GM06990 (cell line): ENCODE data around the gene ZNF579.

Experiments used
- DNase-seq: peaks from one replicate; pipeline ENCODE4 v3.0.0-alpha.2; 2011; ENCODE audit not compliant: insufficient read length; ENCODE audit errors: extremely low read depth
- H3K27me3 ChIP-seq: replicated peaks from 2 replicates; pipeline ENCODE4 v1.6.0; 2011; ENCODE audit warnings: low read length; ENCODE audit not compliant: control insufficient read depth, insufficient read depth
- H3K36me3 ChIP-seq: 2 replicates; pipeline ENCODE4 v1.5.1; 2011; ENCODE audit warnings: low read length; ENCODE audit not compliant: control insufficient read depth, insufficient read depth
- H3K4me3 ChIP-seq: replicated peaks from 2 replicates; pipeline ENCODE4 v1.5.1; 2011; ENCODE audit warnings: low read depth, mild to moderate bottlenecking, control low read depth, low read length
- TF ChIP-seq, protein P1 (sequence below): IDR thresholded peaks from 2 replicates; pipeline ENCODE4 v1.5.1; 2011; ENCODE audit warnings: low read length, control low read depth, mild to moderate bottlenecking, inconsistent platforms; ENCODE audit not compliant: insufficient read depth, poor library complexity, severe bottlenecking

The ZNF579 gene

DNA sequence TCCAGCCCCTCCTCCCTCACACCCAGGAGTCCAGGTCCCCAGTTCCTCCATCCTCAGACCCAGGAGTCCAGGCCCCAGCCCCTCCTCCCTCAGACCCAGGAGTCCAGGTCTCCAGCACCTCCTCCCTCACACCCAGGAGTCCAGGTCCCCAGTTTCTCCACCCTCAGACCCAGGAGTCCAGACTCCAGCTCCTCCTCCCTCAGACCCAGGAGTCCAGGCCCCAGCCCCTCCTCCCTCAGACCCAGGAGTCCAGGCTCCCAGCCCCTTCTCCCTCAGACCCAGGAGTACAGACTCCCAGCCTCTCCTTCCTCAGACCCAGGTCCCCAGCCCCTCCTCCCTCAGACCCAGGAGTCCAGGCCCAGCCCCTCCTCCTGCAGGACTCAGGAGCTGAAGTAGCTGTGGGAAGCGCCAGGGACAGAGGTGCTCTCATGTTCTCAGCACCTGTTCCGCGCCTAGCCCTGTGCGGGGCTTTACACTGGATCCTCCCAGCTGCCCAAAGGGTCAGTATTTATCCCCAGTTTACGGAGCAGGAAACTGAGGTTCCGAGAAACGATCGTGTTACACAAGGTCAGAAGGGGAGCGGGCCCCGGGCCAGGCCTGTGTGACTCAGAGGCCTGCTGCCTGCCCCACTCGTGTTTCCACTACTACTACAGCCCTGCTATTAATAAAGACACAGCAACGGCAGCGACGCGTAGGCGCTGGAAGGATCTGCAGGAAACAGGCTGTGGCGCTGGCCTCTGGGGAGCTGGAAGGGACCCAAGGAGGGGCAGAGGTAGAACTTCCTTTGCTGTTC, 33.6 kb downstream of the ZNF579 start:
- peaks cover 2% of the 10 kb centered on the region; the same call in 1 of the 2 replicates for H3K27me3 ChIP-seq
- no peak overlapping the region for H3K4me3 ChIP-seq
- DNase-seq, result no peak
- TF ChIP-seq, protein P1, sequence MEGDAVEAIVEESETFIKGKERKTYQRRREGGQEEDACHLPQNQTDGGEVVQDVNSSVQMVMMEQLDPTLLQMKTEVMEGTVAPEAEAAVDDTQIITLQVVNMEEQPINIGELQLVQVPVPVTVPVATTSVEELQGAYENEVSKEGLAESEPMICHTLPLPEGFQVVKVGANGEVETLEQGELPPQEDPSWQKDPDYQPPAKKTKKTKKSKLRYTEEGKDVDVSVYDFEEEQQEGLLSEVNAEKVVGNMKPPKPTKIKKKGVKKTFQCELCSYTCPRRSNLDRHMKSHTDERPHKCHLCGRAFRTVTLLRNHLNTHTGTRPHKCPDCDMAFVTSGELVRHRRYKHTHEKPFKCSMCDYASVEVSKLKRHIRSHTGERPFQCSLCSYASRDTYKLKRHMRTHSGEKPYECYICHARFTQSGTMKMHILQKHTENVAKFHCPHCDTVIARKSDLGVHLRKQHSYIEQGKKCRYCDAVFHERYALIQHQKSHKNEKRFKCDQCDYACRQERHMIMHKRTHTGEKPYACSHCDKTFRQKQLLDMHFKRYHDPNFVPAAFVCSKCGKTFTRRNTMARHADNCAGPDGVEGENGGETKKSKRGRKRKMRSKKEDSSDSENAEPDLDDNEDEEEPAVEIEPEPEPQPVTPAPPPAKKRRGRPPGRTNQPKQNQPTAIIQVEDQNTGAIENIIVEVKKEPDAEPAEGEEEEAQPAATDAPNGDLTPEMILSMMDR, result no peak
- H3K36me3 ChIP-seq, result no peaks in the 10 kb centered on the region

DNA sequence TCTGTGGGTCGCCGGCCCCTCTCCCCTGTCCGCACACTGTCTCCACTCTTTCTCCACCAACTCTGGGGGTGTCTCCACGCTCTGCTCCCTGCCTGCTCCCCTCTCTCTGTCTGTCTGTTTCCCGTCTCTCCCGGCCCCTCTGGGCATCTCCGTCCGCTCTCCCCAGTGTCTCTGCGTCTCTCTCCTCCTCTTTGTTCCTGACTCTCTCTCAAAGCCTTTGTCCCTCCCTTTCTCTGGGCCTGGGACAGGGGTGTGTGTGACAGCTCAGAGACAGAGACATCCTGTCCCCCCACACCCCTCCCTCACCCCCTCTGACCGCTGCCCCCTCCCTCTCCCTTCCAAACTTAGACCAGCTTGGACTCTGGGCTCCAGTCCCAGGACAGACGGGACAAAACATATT, 34.6 kb downstream of the ZNF579 start:
- no peak for DNase-seq
- Histone ChIP-seq H3K27me3 (peaks cover 2% of the 10 kb centered on the region; the same call in 1 of the 2 replicates), H3K4me3 (no peak overlapping the region), H3K36me3 (no peaks in the 10 kb centered on the region)
- TF ChIP-seq, protein P1, result no peak

DNA sequence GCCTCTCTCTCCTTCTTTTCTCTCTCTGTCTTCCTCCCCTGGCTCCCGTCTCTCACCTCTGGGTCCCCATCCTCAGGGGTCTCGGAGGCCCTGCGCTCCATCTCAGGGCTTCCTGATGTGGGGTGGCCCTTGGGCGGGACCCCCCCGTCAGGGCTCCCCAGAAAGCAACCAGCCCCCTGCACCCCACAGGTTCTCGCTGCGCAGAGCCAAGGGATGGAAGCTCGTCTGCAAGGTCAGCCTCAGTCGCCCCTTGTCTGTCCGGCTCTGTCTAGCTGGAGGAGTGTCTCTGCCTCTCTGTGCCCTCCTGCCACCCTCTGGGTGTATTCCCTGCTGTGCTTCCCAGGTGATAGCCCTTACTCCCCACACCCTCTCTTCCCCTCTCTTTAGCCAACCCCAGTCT, 35.2 kb downstream of the ZNF579 start, which contains the start of gene SBK3:
SBK3 (minus strand) TSS at position 101 of the 400 bp plus-strand sequence; CDS start at position 101, 0 bp downstream.
- Histone ChIP-seq H3K36me3 (no peaks in the 10 kb centered on the region), H3K27me3 (peaks cover 2% of the 10 kb centered on the region; the same call in 1 of the 2 replicates), H3K4me3 (no peak within 1 kb of the TSS)
- no peak for DNase-seq
- TF ChIP-seq, protein P1, result no peak

DNA sequence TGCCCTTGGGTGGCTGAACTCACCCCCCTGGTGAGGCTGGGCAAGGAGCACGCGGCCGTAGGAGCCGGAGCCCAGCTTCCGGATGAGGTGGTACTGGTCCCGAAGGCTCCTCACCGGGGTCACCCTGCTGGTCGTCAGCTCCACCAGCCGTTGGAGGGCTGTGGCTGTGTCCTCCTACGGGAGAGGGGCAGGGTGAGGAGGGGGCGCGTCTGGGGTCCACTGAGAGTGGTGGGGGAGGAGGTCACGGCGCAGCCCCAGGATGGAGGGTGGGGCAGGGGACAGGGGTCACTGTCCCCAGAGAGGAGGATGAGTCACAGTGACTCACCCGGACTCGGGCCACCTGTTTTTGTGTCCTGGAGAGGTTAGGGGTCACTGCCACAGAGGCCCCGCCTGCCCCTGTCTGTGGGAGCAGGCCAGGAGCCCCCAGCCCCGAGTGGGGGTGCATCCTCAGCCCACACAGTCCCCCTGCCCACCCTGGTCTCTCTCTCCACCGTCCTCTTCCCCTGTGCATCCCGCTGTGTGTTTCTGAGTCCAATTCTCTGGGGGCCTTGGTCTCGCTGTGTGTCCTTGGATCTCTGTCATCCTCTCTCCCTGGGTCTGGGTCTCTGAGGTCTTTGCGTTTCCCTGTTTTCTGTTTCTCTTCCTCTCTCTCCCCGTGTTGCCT, 35.7 kb downstream of the ZNF579 start:
- H3K36me3 ChIP-seq, result no peaks in the 10 kb centered on the region
- TF ChIP-seq, protein P1, result no peak
- H3K27me3 ChIP-seq, result peaks cover 2% of the 10 kb centered on the region; the same call in 1 of the 2 replicates
- no peak for DNase-seq
- no peak overlapping the region for H3K4me3 ChIP-seq

DNA sequence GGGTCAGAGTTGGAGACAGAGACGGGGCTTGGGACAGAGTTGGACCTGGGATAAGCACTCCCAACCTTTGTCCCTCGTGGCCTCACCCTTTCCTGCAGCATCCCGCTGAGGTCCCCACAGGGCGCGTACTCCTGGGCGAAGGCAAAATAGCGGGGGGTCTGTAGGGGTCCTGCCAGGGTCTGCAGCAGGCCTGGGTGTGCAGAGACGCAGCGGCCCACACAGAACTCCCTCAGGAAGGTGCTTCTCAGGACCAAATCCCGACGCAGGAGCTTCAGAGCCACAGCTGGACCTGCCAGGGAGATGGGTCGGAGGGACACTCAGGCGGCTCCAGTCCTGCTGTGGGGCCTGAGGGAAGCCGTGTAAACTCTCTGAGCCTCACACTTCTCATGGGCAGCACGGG, 36.6 kb downstream of the ZNF579 start:
- peaks cover 2% of the 10 kb centered on the region; the same call in 1 of the 2 replicates for H3K27me3 ChIP-seq
- DNase-seq, result no peak
- H3K36me3 ChIP-seq, result no peaks in the 10 kb centered on the region
- no peak overlapping the region for H3K4me3 ChIP-seq
- TF ChIP-seq, protein P1, result no peak
